ENCODE measurements around the gene DTX3L.

DNA sequence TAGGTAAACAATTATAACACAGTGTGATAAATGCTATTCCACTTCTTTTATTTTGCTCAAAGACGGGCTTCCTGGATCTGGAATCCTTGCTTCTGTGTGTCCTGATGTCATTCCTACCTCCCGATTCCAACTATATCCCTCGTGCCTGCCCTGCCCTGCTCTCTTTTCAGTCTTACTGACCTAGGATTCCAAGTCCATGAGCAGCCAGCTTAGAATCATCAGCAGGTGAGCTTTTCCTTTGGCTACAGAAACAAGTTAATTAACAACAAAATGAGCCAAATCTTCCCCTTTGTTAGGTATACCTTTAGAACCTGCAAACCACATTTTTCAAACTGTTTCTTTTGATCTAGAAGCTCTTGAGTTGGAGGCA lies 27.5 kb upstream of the DTX3L start:
- TF ChIP-seq, protein P1, sequence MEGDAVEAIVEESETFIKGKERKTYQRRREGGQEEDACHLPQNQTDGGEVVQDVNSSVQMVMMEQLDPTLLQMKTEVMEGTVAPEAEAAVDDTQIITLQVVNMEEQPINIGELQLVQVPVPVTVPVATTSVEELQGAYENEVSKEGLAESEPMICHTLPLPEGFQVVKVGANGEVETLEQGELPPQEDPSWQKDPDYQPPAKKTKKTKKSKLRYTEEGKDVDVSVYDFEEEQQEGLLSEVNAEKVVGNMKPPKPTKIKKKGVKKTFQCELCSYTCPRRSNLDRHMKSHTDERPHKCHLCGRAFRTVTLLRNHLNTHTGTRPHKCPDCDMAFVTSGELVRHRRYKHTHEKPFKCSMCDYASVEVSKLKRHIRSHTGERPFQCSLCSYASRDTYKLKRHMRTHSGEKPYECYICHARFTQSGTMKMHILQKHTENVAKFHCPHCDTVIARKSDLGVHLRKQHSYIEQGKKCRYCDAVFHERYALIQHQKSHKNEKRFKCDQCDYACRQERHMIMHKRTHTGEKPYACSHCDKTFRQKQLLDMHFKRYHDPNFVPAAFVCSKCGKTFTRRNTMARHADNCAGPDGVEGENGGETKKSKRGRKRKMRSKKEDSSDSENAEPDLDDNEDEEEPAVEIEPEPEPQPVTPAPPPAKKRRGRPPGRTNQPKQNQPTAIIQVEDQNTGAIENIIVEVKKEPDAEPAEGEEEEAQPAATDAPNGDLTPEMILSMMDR (conservative IDR thresholded peaks at IDR 0.05) = no peak
- no peak for TF ChIP-seq ZFX (IDR thresholded peaks at IDR 0.05)

Data from C4-2B (cell line).